GM12874 (cell line): ENCODE results near the gene IFITM5.

Source experiments
- TF ChIP-seq, protein P1 (sequence below): IDR thresholded peaks from 2 replicates; pipeline ENCODE4 v1.5.1; 2011; ENCODE audit warnings: low read depth, mild to moderate bottlenecking, control low read depth, low read length, moderate library complexity; ENCODE audit not compliant: insufficient read depth

Gene IFITM5

DNA sequence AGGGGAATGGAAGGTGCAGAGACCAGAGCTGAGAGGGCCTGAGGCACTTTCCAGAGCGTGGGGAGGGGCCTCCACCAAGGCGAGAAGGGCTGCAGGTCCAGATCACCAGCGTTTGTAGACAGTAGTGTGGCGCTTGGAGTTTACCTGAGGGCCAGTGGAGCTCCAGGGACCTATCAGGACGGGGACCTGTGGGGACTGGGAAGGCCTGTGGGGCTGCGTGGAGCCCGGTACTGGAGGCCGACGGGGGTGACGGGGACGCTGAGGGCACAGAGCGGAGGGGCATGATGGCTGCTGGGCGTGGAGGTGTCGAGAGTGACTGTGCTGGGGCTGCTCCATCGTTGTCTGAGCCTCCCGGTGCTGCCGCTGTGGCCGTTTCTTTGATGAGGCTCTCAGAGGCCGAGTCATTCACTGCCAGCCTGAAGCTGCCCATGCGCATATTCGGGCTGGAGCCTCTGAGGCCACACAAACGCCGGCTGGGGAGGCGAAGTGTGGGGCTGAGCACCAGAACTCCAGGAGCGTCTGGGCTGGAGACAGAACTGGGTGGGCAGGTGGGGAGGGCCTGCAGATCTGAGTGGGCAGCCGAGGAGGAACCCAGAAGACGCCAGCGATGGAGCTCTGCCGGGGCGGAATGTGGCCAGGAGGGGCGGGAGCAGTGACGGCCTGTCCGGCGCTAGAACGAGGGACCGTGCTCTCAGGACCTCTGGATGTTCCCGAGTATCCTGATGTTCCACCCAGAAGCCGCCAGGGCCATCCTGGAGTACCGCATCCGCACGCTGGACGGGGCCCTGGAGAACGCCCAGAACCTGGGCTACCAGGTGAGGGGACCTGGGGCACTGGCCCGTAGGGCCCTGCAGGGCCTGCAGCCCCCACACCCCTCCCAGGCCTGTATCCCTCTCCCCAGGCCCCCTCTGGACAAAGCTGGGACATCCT, 7.8 kb downstream of the IFITM5 start:
- TF ChIP-seq, protein P1, sequence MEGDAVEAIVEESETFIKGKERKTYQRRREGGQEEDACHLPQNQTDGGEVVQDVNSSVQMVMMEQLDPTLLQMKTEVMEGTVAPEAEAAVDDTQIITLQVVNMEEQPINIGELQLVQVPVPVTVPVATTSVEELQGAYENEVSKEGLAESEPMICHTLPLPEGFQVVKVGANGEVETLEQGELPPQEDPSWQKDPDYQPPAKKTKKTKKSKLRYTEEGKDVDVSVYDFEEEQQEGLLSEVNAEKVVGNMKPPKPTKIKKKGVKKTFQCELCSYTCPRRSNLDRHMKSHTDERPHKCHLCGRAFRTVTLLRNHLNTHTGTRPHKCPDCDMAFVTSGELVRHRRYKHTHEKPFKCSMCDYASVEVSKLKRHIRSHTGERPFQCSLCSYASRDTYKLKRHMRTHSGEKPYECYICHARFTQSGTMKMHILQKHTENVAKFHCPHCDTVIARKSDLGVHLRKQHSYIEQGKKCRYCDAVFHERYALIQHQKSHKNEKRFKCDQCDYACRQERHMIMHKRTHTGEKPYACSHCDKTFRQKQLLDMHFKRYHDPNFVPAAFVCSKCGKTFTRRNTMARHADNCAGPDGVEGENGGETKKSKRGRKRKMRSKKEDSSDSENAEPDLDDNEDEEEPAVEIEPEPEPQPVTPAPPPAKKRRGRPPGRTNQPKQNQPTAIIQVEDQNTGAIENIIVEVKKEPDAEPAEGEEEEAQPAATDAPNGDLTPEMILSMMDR = no peak

DNA sequence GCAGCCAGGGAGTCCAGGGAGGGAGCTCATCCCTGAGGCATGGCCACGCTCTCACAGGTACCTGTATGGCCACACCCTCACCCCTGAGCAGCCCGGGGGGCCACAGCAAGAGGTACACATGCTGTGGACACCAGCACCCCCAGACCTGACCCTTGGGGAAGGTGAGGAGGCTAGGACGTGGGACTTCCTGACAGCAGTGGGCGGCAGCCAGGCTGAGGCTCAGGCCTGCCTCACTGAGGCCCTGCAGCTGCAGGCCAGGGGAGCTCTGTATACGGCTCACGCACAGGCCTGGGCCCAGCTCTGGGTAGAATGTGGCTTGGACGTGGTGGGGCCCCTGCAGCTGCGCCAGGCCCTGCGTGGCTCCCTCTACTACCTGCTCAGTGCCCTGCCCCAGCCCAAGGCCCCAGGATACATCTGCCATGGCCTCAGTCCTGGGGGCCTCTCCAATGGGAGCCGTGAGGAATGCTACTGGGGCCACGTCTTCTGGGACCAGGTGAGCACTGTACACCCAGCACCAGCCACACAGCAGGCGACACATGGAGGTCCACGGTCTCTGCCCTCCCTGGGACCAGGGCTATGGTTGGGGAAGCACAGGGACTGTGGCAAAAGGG, 8.6 kb downstream of the IFITM5 start:
- TF ChIP-seq, protein P1 = no peak

- TF ChIP-seq, protein P1 = no peak
Observed at GRCh38 chr11:289712-290620, 9.4 kb downstream of the IFITM5 start.

GRCh38 chr11:289398-289711, 10.0 kb downstream of the IFITM5 start:
- TF ChIP-seq, protein P1 = no peak

DNA sequence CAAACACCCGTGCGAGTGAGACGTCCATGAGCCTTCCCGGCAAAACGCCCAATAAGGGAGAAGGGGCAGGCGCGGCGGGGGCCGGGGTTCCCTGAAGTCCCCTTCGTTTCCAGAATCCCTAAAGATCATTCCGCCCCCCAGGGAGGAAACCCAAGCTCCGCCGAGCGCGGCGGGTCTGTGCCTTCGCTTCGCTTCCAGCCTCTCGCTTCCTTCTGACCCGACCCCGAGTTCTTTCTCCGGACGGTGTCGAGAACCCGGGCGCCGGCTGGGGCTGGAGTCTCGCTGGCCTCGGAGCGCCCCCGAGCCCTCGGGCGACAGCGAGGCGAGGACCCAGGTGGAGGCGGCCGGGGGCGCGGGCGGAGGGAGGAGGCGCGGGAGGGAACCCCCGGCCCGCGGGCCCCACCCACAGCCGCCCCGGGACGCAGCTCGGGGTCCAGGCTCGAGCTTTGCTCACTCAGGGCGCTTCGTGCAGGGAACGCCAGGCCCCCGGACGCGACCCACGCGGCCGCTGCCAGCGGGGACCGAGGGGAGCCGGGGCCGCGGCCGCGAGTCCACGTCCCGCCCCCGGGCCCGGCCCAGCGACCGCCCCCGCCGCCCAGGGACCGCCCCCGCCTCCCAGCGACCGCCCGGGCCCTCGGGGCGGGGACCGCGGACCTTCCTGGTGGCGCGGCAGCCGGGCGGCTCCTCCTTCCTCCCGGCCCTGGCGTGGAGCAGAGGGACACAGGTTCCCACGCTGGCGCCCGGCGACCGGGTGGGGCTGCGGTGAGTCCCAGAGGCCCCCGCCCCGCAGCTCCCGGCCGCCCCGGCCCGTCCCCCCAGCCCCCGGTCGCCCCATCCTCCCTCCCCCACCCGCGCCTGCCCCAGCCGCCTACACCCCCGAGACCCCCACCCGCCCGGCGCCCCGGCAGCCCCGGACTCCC, 10.6 kb downstream of the IFITM5 start, which contains the start of gene PGGHG:
TSS of gene PGGHG (plus strand) at position 649 of the 920 bp plus-strand sequence. CDS start 691 bp downstream, outside the sequence.
- TF ChIP-seq, protein P1 = no peak

DNA sequence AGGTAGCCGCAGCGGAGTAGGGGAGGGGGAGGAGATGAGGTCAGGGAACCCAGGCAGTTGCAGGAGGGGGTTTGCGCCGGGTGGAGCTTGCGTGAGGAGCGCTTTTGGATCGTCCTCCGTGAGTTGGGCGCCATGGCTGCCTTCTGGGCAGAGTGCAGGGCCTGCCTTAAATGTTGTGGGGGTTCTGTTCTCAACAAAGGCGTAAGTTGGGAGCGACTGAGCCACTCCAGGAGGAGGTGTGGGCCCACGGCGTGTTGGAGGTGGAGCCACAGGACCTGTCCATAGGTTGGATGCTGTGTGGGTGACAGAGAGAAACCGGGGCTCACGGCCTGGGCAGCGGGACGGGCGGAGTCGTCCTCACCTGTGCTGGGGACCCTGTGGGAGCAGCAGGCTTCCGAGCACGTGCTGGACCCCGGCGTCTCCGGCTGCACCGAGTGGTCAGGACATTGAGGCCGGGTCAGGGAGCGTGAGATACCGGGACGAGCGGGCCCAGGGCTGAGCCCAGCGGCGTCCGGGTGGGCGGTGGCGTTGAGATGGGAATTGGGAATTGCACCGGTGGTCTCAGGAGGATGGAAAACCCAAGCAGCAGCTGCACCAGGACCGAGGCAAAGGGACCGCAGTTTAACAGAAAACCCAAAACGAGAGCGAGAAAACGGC, 11.4 kb downstream of the IFITM5 start:
- TF ChIP-seq, protein P1 = no peak
